ENCODE measurements around the gene FARS2. TPM values are rescaled to one million over a fixed set of nuclear protein-coding genes. Genes with fewer than 3 reads are reported as not detected.
A peak's percentile ranks its signal among the peaks of the same experiment; 100 is the strongest.

FARS2 gene
- total RNA-seq, 2 experiments from 2014 or later: 13.8 to 14.3 TPM

GRCh38 chr6:5729080-5729434 is 467.7 kb downstream of the FARS2 start:
- intact Hi-C loops (cut with micrococcal nuclease; ENCODE audit: unreplicated experiment): no loop called here
- Histone ChIP-seq H3K4me1 (ENCODE audit: insufficient read depth, low read length, poor library complexity, severe bottlenecking) (peaks cover 33% of the 10 kb centered on the region), H4K20me1 (ENCODE audit: insufficient read depth, low read length) (no peaks in the 10 kb centered on the region), H3K79me2 (ENCODE audit: insufficient read depth, low read depth, low read length) (no peaks in the 10 kb centered on the region), H3K27ac (ENCODE audit: low read depth, low read length, poor library complexity, severe bottlenecking) (no peak overlapping the region), H3K4me3 (ENCODE audit: low read depth, low read length, poor library complexity, severe bottlenecking) (no peak overlapping the region), H3K36me3 (ENCODE audit: insufficient read depth, low read length) (no peaks in the 10 kb centered on the region), H3K9me2 (ENCODE audit: insufficient read depth, low read length) (no peaks in the 10 kb centered on the region), H3K9me3 (ENCODE audit: low read length) (no peaks in the 10 kb centered on the region), H2AFZ (ENCODE audit: low read length) (no peak overlapping the region), H3K4me2 (ENCODE audit: low read length) (no peak overlapping the region)
- POLR2A ChIA-PET: interaction anchor here (0.6 to 0.9 kb wide), 3 partner anchors 14 to 141 kb away, joined by 3 read pairs; no protein-coding TSS in a partner anchor
- TF ChIP-seq EZH2phosphoT487 (IDR thresholded peaks at IDR 0.05; ENCODE audit: borderline replicate concordance, low read depth, low read length) (no peak), CTCF (conservative IDR thresholded peaks at IDR 0.05; ENCODE audit: low read length) (no peak)
- CTCF ChIA-PET (ENCODE audit: unreplicated experiment): no interaction called here
- peak; percentile 4 for DNase-seq (ENCODE audit: low spot score)
- no TSS peak for BruUV-seq (replicated peaks)

GRCh38 chr6:5729813-5730517 is 468.7 kb downstream of the FARS2 start:
- Histone ChIP-seq H4K20me1 (ENCODE audit: insufficient read depth, low read length) (no peaks in the 10 kb centered on the region), H3K36me3 (ENCODE audit: insufficient read depth, low read length) (no peaks in the 10 kb centered on the region), H3K79me2 (ENCODE audit: insufficient read depth, low read depth, low read length) (no peaks in the 10 kb centered on the region), H3K9me2 (ENCODE audit: insufficient read depth, low read length) (no peaks in the 10 kb centered on the region), H3K27ac (ENCODE audit: low read depth, low read length, poor library complexity, severe bottlenecking) (no peak overlapping the region), H3K9me3 (ENCODE audit: low read length) (no peaks in the 10 kb centered on the region), H3K4me2 (ENCODE audit: low read length) (no peak overlapping the region), H2AFZ (ENCODE audit: low read length) (no peak overlapping the region), H3K4me3 (ENCODE audit: low read depth, low read length, poor library complexity, severe bottlenecking) (no peak overlapping the region), H3K4me1 (ENCODE audit: insufficient read depth, low read length, poor library complexity, severe bottlenecking) (peaks cover 24% of the 10 kb centered on the region)
- ChIA-PET POLR2A (no interaction called here), CTCF (ENCODE audit: unreplicated experiment) (no interaction called here)
- intact Hi-C loops (cut with micrococcal nuclease; ENCODE audit: unreplicated experiment): no loop called here
- TF ChIP-seq EZH2phosphoT487 (IDR thresholded peaks at IDR 0.05; ENCODE audit: borderline replicate concordance, low read depth, low read length) (no peak), CTCF (conservative IDR thresholded peaks at IDR 0.05; ENCODE audit: low read length) (peak; percentile 47; the same call in 1 of the 2 replicates)
- BruUV-seq (replicated peaks): no TSS peak
- DNase-seq (ENCODE audit: low spot score): no peak

GRCh38 chr6:5730585-5731263 is 469.4 kb downstream of the FARS2 start:
- Histone ChIP-seq H3K4me1 (ENCODE audit: insufficient read depth, low read length, poor library complexity, severe bottlenecking) (peaks cover 17% of the 10 kb centered on the region), H3K9me2 (ENCODE audit: insufficient read depth, low read length) (no peaks in the 10 kb centered on the region), H2AFZ (ENCODE audit: low read length) (no peak overlapping the region), H3K9me3 (ENCODE audit: low read length) (no peaks in the 10 kb centered on the region), H3K36me3 (ENCODE audit: insufficient read depth, low read length) (no peaks in the 10 kb centered on the region), H4K20me1 (ENCODE audit: insufficient read depth, low read length) (no peaks in the 10 kb centered on the region), H3K4me2 (ENCODE audit: low read length) (no peak overlapping the region), H3K4me3 (ENCODE audit: low read depth, low read length, poor library complexity, severe bottlenecking) (no peak overlapping the region), H3K79me2 (ENCODE audit: insufficient read depth, low read depth, low read length) (no peaks in the 10 kb centered on the region), H3K27ac (ENCODE audit: low read depth, low read length, poor library complexity, severe bottlenecking) (no peak overlapping the region)
- DNase-seq (ENCODE audit: low spot score): no peak
- intact Hi-C loops (cut with micrococcal nuclease; ENCODE audit: unreplicated experiment): no loop called here
- no TSS peak for BruUV-seq (replicated peaks)
- ChIA-PET POLR2A (no interaction called here), CTCF (ENCODE audit: unreplicated experiment) (no interaction called here)
- no peak for TF ChIP-seq CTCF (conservative IDR thresholded peaks at IDR 0.05; ENCODE audit: low read length)
- TF ChIP-seq EZH2phosphoT487 (IDR thresholded peaks at IDR 0.05; ENCODE audit: borderline replicate concordance, low read depth, low read length): no peak
